ENCODE measurements around the gene MMP2.
A peak's percentile ranks its signal among the peaks of the same experiment; 100 is the strongest.

MMP2 gene

GRCh38 chr16:55497558-55497957 is 18.6 kb downstream of the MMP2 start:
- no peak for DNase-seq (ENCODE audit: extremely low read depth, low read depth)
- no peak for TF ChIP-seq CTCF (IDR thresholded peaks at IDR 0.05; ENCODE audit: low read depth, low read length, missing control alignments)
- no peak overlapping the region for H3K4me3 ChIP-seq (replicated peaks; ENCODE audit: low read depth, low read length)

- no peak overlapping the region for H3K4me3 ChIP-seq (replicated peaks; ENCODE audit: low read depth, low read length)
- no peak for TF ChIP-seq CTCF (IDR thresholded peaks at IDR 0.05; ENCODE audit: low read depth, low read length, missing control alignments)
- no peak for DNase-seq (ENCODE audit: extremely low read depth, low read depth)
Measured at GRCh38 chr16:55498101-55498500, 19.1 kb downstream of the MMP2 start.

- no peak for DNase-seq (ENCODE audit: extremely low read depth, low read depth)
- H3K4me3 ChIP-seq (replicated peaks; ENCODE audit: low read depth, low read length), result no peak overlapping the region
- TF ChIP-seq CTCF (IDR thresholded peaks at IDR 0.05; ENCODE audit: low read depth, low read length, missing control alignments), result no peak
Measured at GRCh38 chr16:55499281-55499680, 20.3 kb downstream of the MMP2 start.

GRCh38 chr16:55499951-55500529 is 21.0 kb downstream of the MMP2 start:
- H3K4me3 ChIP-seq (replicated peaks; ENCODE audit: low read depth, low read length), result no peak overlapping the region
- DNase-seq (ENCODE audit: extremely low read depth, low read depth), result peak; percentile 80

GRCh38 chr16:55500530-55501011 is 21.6 kb downstream of the MMP2 start:
- TF ChIP-seq CTCF (IDR thresholded peaks at IDR 0.05; ENCODE audit: low read depth, low read length, missing control alignments), result no peak
- H3K4me3 ChIP-seq (replicated peaks; ENCODE audit: low read depth, low read length), result no peak overlapping the region
- DNase-seq (ENCODE audit: extremely low read depth, low read depth), result peak; percentile 38

More at GRCh38 chr16:55499951-55500529, 21.0 kb downstream of the MMP2 start:
- no peak for TF ChIP-seq CTCF (IDR thresholded peaks at IDR 0.05; ENCODE audit: low read depth, low read length, missing control alignments)

- DNase-seq (ENCODE audit: extremely low read depth, low read depth), result no peak
- peak; percentile 52 for TF ChIP-seq CTCF (IDR thresholded peaks at IDR 0.05; ENCODE audit: low read depth, low read length, missing control alignments)
- no peak overlapping the region for H3K4me3 ChIP-seq (replicated peaks; ENCODE audit: low read depth, low read length)
Measured at GRCh38 chr16:55501549-55502322, 22.7 kb downstream of the MMP2 start.
